H1 (cell line): ENCODE data around the gene TRMT10B. TPM values are rescaled to one million over a fixed set of nuclear protein-coding genes. Genes with fewer than 3 reads are reported as not detected.

Experiments used
- CTCF ChIA-PET: fragments of 300-600 bp; sonication (Branson Sonifier 250); formaldehyde crosslinking; loops from one replicate; lab custom pipeline; 2021; ENCODE audit not compliant: partially characterized antibody; lab: Charles Lee
- POLR2A ChIA-PET: fragments of 300-600 bp; sonication (Branson Sonifier 250); formaldehyde crosslinking; loops from one replicate; lab custom pipeline; 2021; ENCODE audit warnings: inconsistent platforms; ENCODE audit not compliant: partially characterized antibody; lab: Charles Lee
- DNase-seq, 2 experiments: peaks; one replicate each; pipeline versions ENCODE4 v3.0.0 to v3.0.0-alpha.2; 2010 to 2022; ENCODE audit warnings: low spot score in 2 of 2, low read depth in 1 of 2, mixed read lengths in 1 of 2
- FAIRE-seq: peaks from 2 replicates; lab custom pipeline; 2011; peaks lifted over from hg19 to GRCh38; lab: Jason Lieb, UNC
- H2AFZ ChIP-seq: 2 replicates; pipeline ENCODE4 v1.8.1; 2012; ENCODE audit warnings: low read length, inconsistent platforms
- H2AK5ac ChIP-seq: 2 replicates; pipeline ENCODE4 v1.6.1; 2013; ENCODE audit warnings: low read depth, low read length
- H2BK120ac ChIP-seq: replicated peaks from 2 replicates; pipeline ENCODE3; 2013; ENCODE audit warnings: low read depth, low read length, inconsistent platforms
- H2BK12ac ChIP-seq: 2 replicates; pipeline ENCODE4 v1.6.1; 2013; ENCODE audit warnings: low read depth, low read length
- H2BK15ac ChIP-seq: 2 replicates; pipeline ENCODE4 v1.6.1; 2013; ENCODE audit warnings: low read length
- H2BK20ac ChIP-seq: 2 replicates; pipeline ENCODE4 v1.6.1; 2013; ENCODE audit warnings: low read length
- H2BK5ac ChIP-seq: 2 replicates; pipeline ENCODE4 v1.6.1; 2013; ENCODE audit warnings: low read depth, low read length
- H3K14ac ChIP-seq: 2 replicates; pipeline ENCODE4 v1.6.1; 2013; ENCODE audit warnings: inconsistent platforms; ENCODE audit not compliant: insufficient read length
- H3K18ac ChIP-seq: 2 replicates; pipeline ENCODE4 v1.6.1; 2013; ENCODE audit warnings: low read length; ENCODE audit errors: extremely low read depth
- H3K23ac ChIP-seq: 2 replicates; pipeline ENCODE4 v1.6.1; 2013; ENCODE audit warnings: inconsistent platforms; ENCODE audit not compliant: insufficient read length
- H3K23me2 ChIP-seq: 2 replicates; pipeline ENCODE4 v1.6.1; 2013; ENCODE audit warnings: low read depth, low read length
- H3K27ac ChIP-seq: 2 replicates; pipeline ENCODE4 v1.6.1; 2011; ENCODE audit warnings: low read depth, low read length, inconsistent platforms
- H3K27me3 ChIP-seq, 4 experiments: replicated peaks in 1 of 4; 1 replicate in 1 of 4; 2 replicates in 3 of 4; pipeline versions ENCODE4 v1.6.1 to v1.8.1; 2011 to 2013; ENCODE audit warnings: low read length in 3 of 4, mild to moderate bottlenecking in 3 of 4, inconsistent platforms in 2 of 4, mixed read lengths in 2 of 4, moderate library complexity in 1 of 4; ENCODE audit not compliant: control insufficient read depth in 3 of 4, insufficient read depth in 3 of 4; ENCODE audit errors: extremely low read depth in 1 of 4
- H3K36me3 ChIP-seq, 4 experiments: 2 replicates each; pipeline versions ENCODE4 v1.6.1 to v1.8.1; 2011 to 2013; ENCODE audit warnings: mild to moderate bottlenecking in 4 of 4, low read length in 3 of 4, moderate library complexity in 2 of 4, control low read depth in 1 of 4, inconsistent platforms in 1 of 4; ENCODE audit not compliant: insufficient read depth in 4 of 4, control insufficient read depth in 2 of 4
- H3K4ac ChIP-seq: replicated peaks from 2 replicates; pipeline ENCODE3; 2013; ENCODE audit warnings: low read length, low read depth, mixed read lengths, inconsistent platforms; ENCODE audit not compliant: insufficient read length
- H3K4me1 ChIP-seq, 4 experiments: replicated peaks in 1 of 4; 1 replicate in 1 of 4; 2 replicates in 3 of 4; pipeline versions ENCODE4 v1.6.1 to v1.8.1; 2011 to 2013; ENCODE audit warnings: low read length in 3 of 4, inconsistent platforms in 2 of 4, mixed read lengths in 1 of 4; ENCODE audit not compliant: insufficient read depth in 4 of 4, control insufficient read depth in 3 of 4
- H3K4me2 ChIP-seq, 2 experiments: 2 replicates each; pipeline versions ENCODE4 v1.6.1 to v1.8.1; 2011 to 2013; ENCODE audit warnings: low read depth in 2 of 2, low read length in 2 of 2, control low read depth in 1 of 2, inconsistent platforms in 1 of 2, mild to moderate bottlenecking in 1 of 2; ENCODE audit not compliant: insufficient read depth in 1 of 2
- H3K4me3 ChIP-seq, 4 experiments: fragments of 200-600, 300-600 bp in 1 of 4; sonication (generic), shearing (Covaris generic), sonication (Bioruptor Twin) in 1 of 4; 2 replicates each; pipeline versions ENCODE4 v1.5.1 to v1.8.1; 2011 to 2016; ENCODE audit warnings: low read length in 4 of 4, low read depth in 3 of 4, control low read depth in 2 of 4, inconsistent platforms in 2 of 4, mild to moderate bottlenecking in 2 of 4, mixed read lengths in 1 of 4, moderate library complexity in 1 of 4; ENCODE audit not compliant: insufficient read depth in 2 of 4; ENCODE audit errors: extremely low read depth in 1 of 4
- H3K56ac ChIP-seq: replicated peaks from 2 replicates; pipeline ENCODE3; 2013; ENCODE audit warnings: low read depth, mild to moderate bottlenecking, mixed read lengths, low read length, inconsistent platforms; ENCODE audit not compliant: insufficient read length
- H3K79me1 ChIP-seq: 2 replicates; pipeline ENCODE4 v1.6.1; 2013; ENCODE audit warnings: low read depth, low read length, control low read depth
- H3K79me2 ChIP-seq, 2 experiments: 2 replicates each; pipeline versions ENCODE4 v1.6.1 to v1.8.1; 2012 to 2013; ENCODE audit warnings: low read length in 2 of 2, mild to moderate bottlenecking in 2 of 2, inconsistent platforms in 1 of 2; ENCODE audit not compliant: insufficient read depth in 2 of 2, control insufficient read depth in 1 of 2
- H3K9ac ChIP-seq, 4 experiments: replicated peaks in 1 of 4; 1 replicate in 1 of 4; 2 replicates in 3 of 4; pipeline versions ENCODE4 v1.6.1 to v1.8.1; 2011 to 2013; ENCODE audit warnings: low read depth in 3 of 4, low read length in 3 of 4, control low read depth in 2 of 4, mild to moderate bottlenecking in 2 of 4, moderate library complexity in 2 of 4, inconsistent platforms in 1 of 4; ENCODE audit errors: extremely low read depth in 1 of 4
- H3K9me3 ChIP-seq, 2 experiments: 2 replicates each; pipeline versions ENCODE4 v1.6.1 to v1.8.1; 2012 to 2013; ENCODE audit warnings: mild to moderate bottlenecking in 2 of 2, moderate library complexity in 2 of 2, control low read depth in 1 of 2, inconsistent platforms in 1 of 2, low read depth in 1 of 2, low read length in 1 of 2, mixed read lengths in 1 of 2; ENCODE audit not compliant: insufficient read depth in 2 of 2
- H4K20me1 ChIP-seq, 2 experiments: replicated peaks in 1 of 2; 2 replicates each; pipeline versions ENCODE3 to v1.8.1; 2011 to 2013; ENCODE audit warnings: inconsistent platforms in 2 of 2, low read length in 2 of 2, mild to moderate bottlenecking in 1 of 2; ENCODE audit not compliant: insufficient read depth in 2 of 2, control insufficient read depth in 1 of 2
- H4K5ac ChIP-seq: 2 replicates; pipeline ENCODE4 v1.6.1; 2013; ENCODE audit warnings: low read length, low read depth, mixed read lengths, inconsistent platforms; ENCODE audit not compliant: insufficient read length
- H4K8ac ChIP-seq: 2 replicates; pipeline ENCODE4 v1.8.0; 2013; ENCODE audit warnings: mild to moderate bottlenecking, moderate library complexity, low read length, inconsistent platforms; ENCODE audit not compliant: insufficient read depth; ENCODE audit errors: extremely low read depth
- H4K91ac ChIP-seq: replicated peaks from 2 replicates; pipeline ENCODE3; 2013; ENCODE audit warnings: low read length, mixed read lengths, inconsistent platforms; ENCODE audit not compliant: insufficient read length
- CBX5 ChIP-seq: fragments of 300-800, 300-1000 bp; sonication (generic); IDR thresholded peaks from 2 replicates; pipeline ENCODE4 v1.7.1; 2016; ENCODE audit warnings: antibody characterized with exemption, low read length, low read depth
- TCF12 ChIP-seq: IDR thresholded peaks from 2 replicates; pipeline ENCODE4 v1.6.1; 2011; ENCODE audit warnings: low read depth, mild to moderate bottlenecking, low read length
- WGBS, 2 experiments: shearing (Covaris generic) in 1 of 2; methylation state at CpG; one replicate each; pipeline versions ENCODE4 v1.1.6 to v1.1.7; 2013 to 2015; ENCODE audit warnings: low lambda C conversion rate in 2 of 2, mixed read lengths in 2 of 2, inconsistent platforms in 1 of 2, low coverage in 1 of 2, missing lambda C conversion rate in 1 of 2; ENCODE audit not compliant: insufficient replicate concordance in 2 of 2, insufficient coverage in 1 of 2, insufficient read length in 1 of 2; ENCODE audit errors: extremely low coverage in 1 of 2, missing lambda C conversion rate in 1 of 2; 5-methylcytosine and 5-hydroxymethylcytosine counted together
- polyA plus RNA-seq, 7 experiments: library from polyadenylated mRNA; depleted of rRNA in 3 of 7; stranded (reverse) in 5 of 7; unstranded in 2 of 7; fragments of >200 nt in 5 of 7; fragments of 200-250 nt in 2 of 7; gene quantifications; 1 replicate in 5 of 7; 2 replicates in 1 of 7; 4 replicates in 1 of 7; pipeline versions ENCODE4 v1.2.1 to v1.2.3, GENCODE V29; 2011 to 2013; ENCODE audit warnings: missing spikeins in 2 of 7, mixed read lengths in 2 of 7
- total RNA-seq: library from RNA; stranded (reverse); fragmentation: NEBNext Ultra II Directional; extraction: Animal tissue kit (Norgen Biotek cat#: 25700); gene quantifications from 2 replicates; pipeline ENCODE4 v1.2.1, GENCODE V29; 2021

TRMT10B gene
- total and polyA plus RNA-seq, 2 of the 8 experiments (the other 6 are each of a cell fraction or from before 2014, with no cell fraction given): 2.4 to 4.5 TPM

DNA sequence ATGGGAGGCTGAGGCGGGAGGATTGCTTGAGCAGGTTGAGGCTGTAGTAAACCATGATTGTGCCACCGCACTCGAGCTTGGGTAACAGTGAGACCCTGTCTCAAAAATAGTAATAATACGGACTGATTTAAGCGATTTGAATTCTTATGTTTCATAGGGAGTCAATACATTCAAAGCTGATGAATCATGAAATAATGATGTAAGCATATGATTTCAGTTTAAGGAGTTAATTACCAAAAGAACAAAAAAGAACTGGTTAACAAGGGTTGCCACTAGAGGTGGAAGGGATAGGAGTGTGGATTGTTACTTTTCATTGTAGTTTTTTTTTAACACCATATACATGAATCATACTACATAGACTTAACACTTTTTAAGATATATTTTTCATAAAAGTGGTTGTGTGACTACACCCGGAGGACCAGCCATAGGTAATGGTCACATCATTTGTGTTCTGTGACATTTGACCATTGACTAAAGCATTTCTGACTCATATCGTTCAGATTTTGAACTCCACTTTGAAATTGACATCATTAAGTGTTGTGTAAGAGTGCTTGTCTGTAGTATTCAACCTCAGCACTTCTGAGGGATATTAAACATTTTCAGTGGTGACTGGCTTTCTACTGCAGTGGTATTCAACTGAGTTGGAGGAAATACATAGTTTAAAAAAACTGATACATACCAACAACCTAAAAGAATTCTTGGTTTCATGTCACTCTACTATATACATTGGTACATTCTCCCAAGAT, 7.0 kb downstream of the TRMT10B start:
- Histone ChIP-seq H2BK5ac (no peak overlapping the region), H4K91ac (no peak overlapping the region), H2AFZ (no peak overlapping the region), H2BK12ac (no peak overlapping the region), H3K4ac (no peak overlapping the region), H3K79me2 (no peaks in the 10 kb centered on the region), H3K4me1 (no peaks in the 10 kb centered on the region), H3K27ac (no peak overlapping the region), H2AK5ac (no peak overlapping the region), H3K14ac (no peak overlapping the region), H3K27me3 (no peaks in the 10 kb centered on the region), H4K8ac (no peak overlapping the region), H3K18ac (no peak overlapping the region), H2BK20ac (no peak overlapping the region), H4K20me1 (no peaks in the 10 kb centered on the region), H3K4me2 (no peak overlapping the region), H2BK120ac (no peak overlapping the region), H3K56ac (no peak overlapping the region), H3K9ac (no peak overlapping the region), H3K9me3 (no peaks in the 10 kb centered on the region), H2BK15ac (no peak overlapping the region), H3K23me2 (no peaks in the 10 kb centered on the region), H3K79me1 (no peaks in the 10 kb centered on the region), H3K23ac (no peak overlapping the region), H4K5ac (no peak overlapping the region), H3K36me3 (no peaks in the 10 kb centered on the region), H3K4me3 (no peak overlapping the region)
- CTCF ChIA-PET: interaction anchor here (1.0 to 2.3 kb wide), 3 partner anchors 11 to 279 kb away, joined by 3 to 7 read pairs (median 4); no protein-coding TSS in a partner anchor
- FAIRE-seq: no peak
- no peak for DNase-seq
- TF ChIP-seq TCF12 (no peak), CBX5 (no peak)
- 93% methylated on average over 7 of the region's 7 CpGs; no CpG with 5 or more reads in 1 of the 2 experiments for WGBS, 2 experiments
- POLR2A ChIA-PET: interaction anchor here (0.9 to 1.4 kb wide), 4 partner anchors 11 to 294 kb away, joined by 3 read pairs; partner anchors contain the start of gene TOMM5
